GM13977 (cell line): ENCODE data around the gene SERPINA4.
"Not testable (repeated sequence)": the region's sequence is repeated elsewhere in the genome, so short reads cannot be mapped to it uniquely, and the experiment has no call there.

Experiments
- DNase-seq: peaks from one replicate; pipeline ENCODE4 v3.0.0; 2012; ENCODE audit warnings: low spot score
- in situ Hi-C: fragments of 300-500 bp; cut with MboI; formaldehyde crosslinking; loops from one replicate; pipeline ENCODE4 v1.12.0; 2022; ENCODE audit warnings: low sequenced_read_pairs, low pct_unique_long_range_greater_than_20kb, mixed read lengths, inconsistent platforms; ENCODE audit not compliant: unreplicated experiment
- TF ChIP-seq, protein P1 (sequence below): IDR thresholded peaks from 2 replicates; pipeline ENCODE4 v1.5.1; 2012; ENCODE audit warnings: mild to moderate bottlenecking, control low read depth; ENCODE audit not compliant: insufficient read depth; ENCODE audit errors: extremely low read depth, missing control alignments

SERPINA4 gene

GRCh38 chr14:94598816-94599655 lies 37.8 kb downstream of the SERPINA4 start:
- no peak for DNase-seq
- TF ChIP-seq, protein P1, sequence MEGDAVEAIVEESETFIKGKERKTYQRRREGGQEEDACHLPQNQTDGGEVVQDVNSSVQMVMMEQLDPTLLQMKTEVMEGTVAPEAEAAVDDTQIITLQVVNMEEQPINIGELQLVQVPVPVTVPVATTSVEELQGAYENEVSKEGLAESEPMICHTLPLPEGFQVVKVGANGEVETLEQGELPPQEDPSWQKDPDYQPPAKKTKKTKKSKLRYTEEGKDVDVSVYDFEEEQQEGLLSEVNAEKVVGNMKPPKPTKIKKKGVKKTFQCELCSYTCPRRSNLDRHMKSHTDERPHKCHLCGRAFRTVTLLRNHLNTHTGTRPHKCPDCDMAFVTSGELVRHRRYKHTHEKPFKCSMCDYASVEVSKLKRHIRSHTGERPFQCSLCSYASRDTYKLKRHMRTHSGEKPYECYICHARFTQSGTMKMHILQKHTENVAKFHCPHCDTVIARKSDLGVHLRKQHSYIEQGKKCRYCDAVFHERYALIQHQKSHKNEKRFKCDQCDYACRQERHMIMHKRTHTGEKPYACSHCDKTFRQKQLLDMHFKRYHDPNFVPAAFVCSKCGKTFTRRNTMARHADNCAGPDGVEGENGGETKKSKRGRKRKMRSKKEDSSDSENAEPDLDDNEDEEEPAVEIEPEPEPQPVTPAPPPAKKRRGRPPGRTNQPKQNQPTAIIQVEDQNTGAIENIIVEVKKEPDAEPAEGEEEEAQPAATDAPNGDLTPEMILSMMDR = no peak
- in situ Hi-C loops = no loop called here

GRCh38 chr14:94599656-94600004 lies 38.4 kb downstream of the SERPINA4 start:
- in situ Hi-C loops = no loop called here
- DNase-seq = no peak
- TF ChIP-seq, protein P1 = no peak

DNA sequence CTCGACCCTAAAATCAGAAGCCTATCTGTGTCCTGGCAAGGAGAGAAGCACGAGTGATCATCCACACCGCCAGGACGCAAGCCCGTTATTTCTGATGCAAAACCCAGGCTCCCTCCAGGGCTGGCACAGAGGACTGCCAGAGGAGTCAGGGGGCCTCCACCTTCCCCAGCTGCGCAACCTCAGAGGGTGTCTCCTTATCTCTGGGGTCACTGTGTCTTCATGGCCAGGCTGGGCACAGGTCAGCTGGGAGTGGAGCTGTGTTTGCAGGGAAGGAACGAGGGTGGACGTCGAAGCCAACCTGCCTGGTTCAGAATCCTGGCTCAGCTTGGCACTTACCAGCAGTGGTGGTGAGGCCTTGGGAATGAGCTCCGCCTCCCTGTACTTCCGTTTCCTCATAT lies 38.9 kb downstream of the SERPINA4 start:
- in situ Hi-C loops = no loop called here

GRCh38 chr14:94601884-94602391 lies 40.7 kb downstream of the SERPINA4 start:
- in situ Hi-C loops = no loop called here
- no peak for DNase-seq
- TF ChIP-seq, protein P1 = no peak

More for the DNA sequence above, 38.9 kb downstream of the SERPINA4 start:
- DNase-seq = no peak
- TF ChIP-seq, protein P1 = no peak

DNA sequence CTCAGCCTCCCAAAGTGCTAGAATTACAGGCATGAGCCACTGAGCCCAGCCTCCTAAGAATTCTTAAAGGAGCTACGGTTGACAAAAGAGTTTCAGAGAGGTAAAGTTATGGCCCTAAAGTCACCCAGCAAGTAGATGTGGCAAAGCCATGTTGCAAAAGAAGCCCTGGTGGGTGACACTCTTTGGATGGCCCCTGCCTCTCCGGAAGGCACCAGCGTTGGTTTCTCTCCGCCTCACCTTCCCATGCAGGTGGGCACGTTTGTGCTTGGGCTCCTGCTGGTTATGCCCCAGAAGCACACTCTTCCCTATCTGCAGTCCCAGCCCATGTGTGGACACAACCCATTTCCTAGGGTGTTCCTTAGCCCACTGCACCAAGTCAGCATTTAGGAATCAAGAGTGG lies 41.5 kb downstream of the SERPINA4 start:
- in situ Hi-C loops = no loop called here
- TF ChIP-seq, protein P1 = no peak
- DNase-seq = no peak

GRCh38 chr14:94605361-94605760 lies 44.1 kb downstream of the SERPINA4 start:
- in situ Hi-C loops = no loop called here

DNA sequence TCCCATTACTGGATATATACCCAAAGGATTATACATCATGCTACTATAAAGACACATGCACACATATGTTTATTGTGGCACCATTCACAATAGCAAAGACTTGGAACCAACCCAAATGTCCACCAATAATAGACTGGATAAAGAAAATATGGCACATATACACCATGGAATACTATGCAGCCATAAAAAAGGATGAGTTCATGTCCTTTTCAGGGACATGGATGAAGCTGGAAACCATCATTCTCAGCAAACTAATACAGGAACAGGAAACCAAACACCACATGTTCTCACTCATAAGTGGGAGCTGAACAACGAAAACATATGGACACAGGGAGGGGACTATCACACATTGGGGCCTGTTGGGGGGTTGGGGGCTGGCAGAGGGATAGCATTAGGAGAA lies 47.7 kb downstream of the SERPINA4 start:
- DNase-seq, in situ Hi-C loops: not testable (repeated sequence)

More at GRCh38 chr14:94605361-94605760, 44.1 kb downstream of the SERPINA4 start:
- TF ChIP-seq, protein P1 = no peak
- no peak for DNase-seq
